Endothelial cell of umbilical vein (primary cell): ENCODE results near the gene NUTM1.

ENCODE experiments used
- CTCF ChIP-seq, 2 donors: IDR thresholded peaks; 1 replicate in 1 of 2; 2 replicates in 1 of 2; pipeline ENCODE4 v1.5.1; 2011; ENCODE audit warnings: low read length in 2 of 2, mild to moderate bottlenecking in 2 of 2, moderate library complexity in 2 of 2, control low read depth in 1 of 2, inconsistent platforms in 1 of 2, low read depth in 1 of 2; ENCODE audit not compliant: insufficient read depth in 1 of 2; ENCODE audit errors: extremely low read depth in 1 of 2
- EZH2 ChIP-seq: IDR thresholded peaks from 2 replicates; pipeline ENCODE4 v1.6.1; 2012; ENCODE audit warnings: borderline replicate concordance, low read depth, mild to moderate bottlenecking, moderate library complexity, low read length, inconsistent platforms; ENCODE audit not compliant: severe bottlenecking
- FOS ChIP-seq: IDR thresholded peaks from 2 replicates; pipeline ENCODE4 v1.6.1; 2011; ENCODE audit warnings: mild to moderate bottlenecking, low read length, moderate library complexity, borderline replicate concordance; ENCODE audit not compliant: insufficient read depth
- JUN ChIP-seq: IDR thresholded peaks from 2 replicates; pipeline ENCODE4 v1.6.1; 2011; ENCODE audit warnings: borderline replicate concordance, low read depth; ENCODE audit not compliant: insufficient read length, insufficient read depth
- MAX ChIP-seq: IDR thresholded peaks from 2 replicates; pipeline ENCODE4 v1.6.1; 2011; ENCODE audit not compliant: insufficient read depth, insufficient read length
- MYC ChIP-seq: IDR thresholded peaks from one replicate; pipeline ENCODE4 v1.6.1; 2011; ENCODE audit warnings: mild to moderate bottlenecking, low read depth, low read length
- POLR2A ChIP-seq: IDR thresholded peaks from 2 replicates; pipeline ENCODE4 v1.6.1; 2012; ENCODE audit warnings: low read depth, mild to moderate bottlenecking, control low read depth, low read length
- POLR2AphosphoS5 ChIP-seq: IDR thresholded peaks from 2 replicates; pipeline ENCODE4 v1.6.1; 2012; ENCODE audit warnings: low read depth, mild to moderate bottlenecking, control low read depth, low read length, moderate library complexity; ENCODE audit not compliant: insufficient read depth

- TF ChIP-seq MAX (no peak), POLR2A (no peak), JUN (no peak), POLR2AphosphoS5 (no peak), EZH2 (no peak), MYC (no peak), CTCF (IDR thresholded peaks at IDR 0.05; ENCODE audit: extremely low read depth in 1 of 2, insufficient read depth in 1 of 2, low read depth in 1 of 2, low read length in 2 of 2) (no peak), FOS (no peak)
Observed at GRCh38 chr15:34373951-34374350, 30.8 kb downstream of the NUTM1 start.
